GM18867 (cell line): ENCODE results near the gene LAPTM5.
"Not testable (repeated sequence)": the region's sequence is repeated elsewhere in the genome, so short reads cannot be mapped to it uniquely, and the experiment has no call there.

Experiments
- ATAC-seq: cut with Tn5 transposase; IDR thresholded peaks from one replicate; pipeline ENCODE4 v1.9.1; 2021; ENCODE audit warnings: mild to moderate bottlenecking, moderate library complexity; ENCODE audit not compliant: unreplicated experiment

The LAPTM5 gene

GRCh38 chr1:30757352-30758120 is at the start of gene LAPTM5:
Gene LAPTM5 (minus strand): TSS chr1:30757774. CDS start chr1:30757745, 29 bp downstream.
- no peak for ATAC-seq

DNA sequence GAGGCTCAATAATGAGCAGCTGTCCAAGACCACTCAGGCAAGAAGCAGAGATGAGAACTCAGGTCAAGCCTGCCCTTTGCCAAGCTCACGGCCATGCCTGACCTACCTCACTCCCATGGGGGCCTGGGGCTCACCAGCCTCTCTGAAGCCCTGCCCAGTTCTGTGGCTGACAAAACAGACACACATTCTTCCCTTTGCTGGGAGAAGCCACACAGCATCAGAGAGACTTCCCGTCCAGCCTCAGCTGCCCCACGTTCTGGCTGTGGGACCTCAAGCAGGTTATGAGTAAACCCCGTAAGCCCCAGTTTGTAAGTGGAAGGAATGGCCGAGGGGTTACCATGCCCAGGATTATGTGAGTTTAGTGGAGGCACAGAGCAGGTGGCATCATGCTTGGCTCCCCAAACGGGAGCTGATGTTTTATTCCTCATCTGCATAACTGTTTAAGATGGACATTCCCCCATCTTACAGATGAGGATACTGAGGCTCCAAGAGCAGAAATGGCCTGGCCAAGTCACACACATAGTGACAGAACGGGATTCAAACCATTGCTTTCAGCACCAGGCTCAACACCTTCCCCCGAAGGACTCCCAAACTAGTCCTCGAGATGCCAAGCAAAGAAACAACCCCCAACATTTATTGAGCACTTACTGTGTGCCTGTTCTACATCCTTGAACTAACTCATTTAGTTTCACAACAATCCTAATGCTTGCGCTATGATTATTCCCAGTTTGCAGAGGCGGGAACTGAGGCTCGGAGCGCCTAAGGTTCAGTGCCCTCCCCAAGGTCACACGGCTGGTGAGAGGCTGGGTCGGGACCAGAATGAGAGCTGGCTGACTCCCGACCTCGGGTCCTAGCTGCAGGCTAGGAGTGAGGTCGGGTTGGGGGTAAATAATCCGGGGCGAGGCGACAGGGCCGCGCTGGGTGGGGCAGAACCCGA is 49.1 kb upstream of the LAPTM5 start:
- no peak for ATAC-seq

DNA sequence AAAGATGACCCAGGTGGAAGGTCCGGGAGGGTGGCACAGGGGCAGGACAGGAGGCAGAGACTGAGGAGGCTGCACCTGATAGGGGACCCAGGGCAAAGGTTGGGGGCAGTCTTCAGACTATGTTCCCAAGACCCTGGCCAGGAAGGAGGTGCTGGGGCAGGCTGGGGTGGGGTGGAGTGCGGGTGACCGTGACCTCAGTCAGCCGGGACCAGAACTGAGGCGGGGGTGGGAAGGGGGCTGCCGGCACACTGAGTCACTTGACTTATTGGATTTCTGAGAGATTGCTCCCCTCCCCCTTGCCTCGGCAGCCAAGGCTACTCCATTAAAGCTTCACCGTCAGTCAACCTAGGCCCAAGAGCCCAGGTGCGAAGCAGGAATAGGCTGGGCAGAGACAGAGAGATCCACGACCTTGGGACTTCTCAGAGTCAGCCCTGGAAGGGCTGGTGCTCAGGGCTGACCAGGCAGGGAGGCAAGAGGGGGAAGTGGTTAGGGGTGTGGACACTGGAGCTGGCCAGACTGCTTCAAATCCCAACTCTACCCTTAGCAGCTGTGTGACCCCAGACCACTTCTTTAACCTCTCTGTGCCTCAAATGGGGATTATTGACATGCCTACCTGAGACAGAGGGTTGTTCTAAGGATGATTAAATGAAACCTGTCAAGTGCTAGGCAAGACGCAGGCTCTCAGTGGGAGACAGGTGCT is 47.9 kb upstream of the LAPTM5 start:
- no peak for ATAC-seq

- ATAC-seq: no peak
These were observed 47.2 kb upstream of the LAPTM5 start for GRCh38 chr1:30804822-30805221.

- ATAC-seq: no peak
These were observed 46.8 kb upstream of the LAPTM5 start for GRCh38 chr1:30804352-30804751.

DNA sequence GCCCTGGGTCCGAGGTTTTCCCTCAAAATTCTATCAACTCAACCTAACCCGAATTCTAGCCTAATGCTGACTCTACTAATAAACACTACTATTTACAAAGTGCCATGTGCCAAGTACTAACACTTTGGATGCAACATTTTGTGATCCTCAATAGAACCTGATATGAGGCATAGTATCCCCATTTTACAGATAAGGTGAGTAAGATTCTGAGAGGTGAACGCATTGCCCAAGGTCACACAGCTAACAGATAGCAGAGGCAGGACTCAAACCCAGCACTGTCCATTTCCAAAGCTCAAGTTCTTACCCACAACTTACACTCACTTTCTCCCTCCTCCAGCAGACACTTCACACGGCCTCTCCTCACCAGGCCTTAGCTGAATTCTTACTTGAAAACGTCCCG is 46.0 kb upstream of the LAPTM5 start:
- ATAC-seq: no peak

- no peak for ATAC-seq
These were observed 44.2 kb upstream of the LAPTM5 start for GRCh38 chr1:30801771-30802198.

DNA sequence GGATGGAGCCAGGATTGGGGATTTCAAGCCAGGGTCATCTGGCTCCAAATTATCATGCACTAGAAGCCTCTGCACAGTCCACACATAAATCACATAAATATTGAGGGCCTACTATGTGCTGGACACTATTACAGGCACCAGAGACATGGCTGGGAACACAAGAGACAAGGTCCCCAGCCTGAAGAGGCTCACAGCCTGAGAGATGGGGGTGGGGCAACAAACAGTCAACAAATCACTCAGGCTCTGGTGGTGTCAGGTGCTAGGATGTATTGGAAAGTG is 41.6 kb upstream of the LAPTM5 start:
- ATAC-seq: no peak

- no peak for ATAC-seq
These were observed 41.0 kb upstream of the LAPTM5 start for GRCh38 chr1:30798389-30799232.

GRCh38 chr1:30795026-30795425 is 37.5 kb upstream of the LAPTM5 start:
- ATAC-seq: no peak

GRCh38 chr1:30794260-30794659 is 36.7 kb upstream of the LAPTM5 start:
- ATAC-seq: no peak

DNA sequence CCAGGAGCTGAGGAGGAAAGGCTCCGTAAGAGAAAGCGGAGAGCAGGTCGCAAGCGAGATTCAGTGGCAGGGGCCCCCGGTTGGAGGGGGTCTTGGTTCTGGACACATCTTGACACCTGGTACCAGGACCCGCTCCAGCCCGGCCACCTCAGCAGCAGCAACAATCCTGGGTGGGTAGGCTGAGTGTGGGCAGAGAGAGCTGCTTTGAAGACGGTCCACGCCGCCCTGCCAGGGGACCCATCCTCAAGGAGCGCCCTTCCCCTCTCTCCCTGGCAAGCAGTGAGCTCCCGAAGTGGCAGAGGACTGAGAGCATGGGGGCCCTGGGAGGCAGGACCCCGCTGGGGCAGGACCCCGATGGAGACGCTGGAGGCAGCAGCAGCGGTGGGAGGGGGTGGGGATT is 35.6 kb upstream of the LAPTM5 start:
- ATAC-seq: no peak

- ATAC-seq: no peak
These were observed 34.3 kb upstream of the LAPTM5 start for GRCh38 chr1:30791868-30792267.

- ATAC-seq: no peak
These were observed 33.5 kb upstream of the LAPTM5 start for GRCh38 chr1:30790850-30791778.

DNA sequence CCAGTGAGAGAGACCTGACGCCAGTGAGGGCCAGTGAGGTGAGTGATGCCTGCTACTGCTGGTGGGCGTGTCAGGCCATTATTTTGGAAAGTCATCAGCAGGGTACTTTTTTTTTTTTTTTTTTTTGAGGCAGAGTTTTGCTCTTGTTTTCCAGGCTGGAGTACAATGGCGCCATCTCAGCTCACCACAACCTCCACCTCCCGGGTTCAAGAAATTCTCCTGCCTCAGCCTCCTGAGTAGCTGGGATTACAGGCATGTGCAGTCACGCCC is 32.6 kb upstream of the LAPTM5 start:
- not testable (repeated sequence) for ATAC-seq

GRCh38 chr1:30789388-30790255 is 32.0 kb upstream of the LAPTM5 start:
- ATAC-seq: no peak

DNA sequence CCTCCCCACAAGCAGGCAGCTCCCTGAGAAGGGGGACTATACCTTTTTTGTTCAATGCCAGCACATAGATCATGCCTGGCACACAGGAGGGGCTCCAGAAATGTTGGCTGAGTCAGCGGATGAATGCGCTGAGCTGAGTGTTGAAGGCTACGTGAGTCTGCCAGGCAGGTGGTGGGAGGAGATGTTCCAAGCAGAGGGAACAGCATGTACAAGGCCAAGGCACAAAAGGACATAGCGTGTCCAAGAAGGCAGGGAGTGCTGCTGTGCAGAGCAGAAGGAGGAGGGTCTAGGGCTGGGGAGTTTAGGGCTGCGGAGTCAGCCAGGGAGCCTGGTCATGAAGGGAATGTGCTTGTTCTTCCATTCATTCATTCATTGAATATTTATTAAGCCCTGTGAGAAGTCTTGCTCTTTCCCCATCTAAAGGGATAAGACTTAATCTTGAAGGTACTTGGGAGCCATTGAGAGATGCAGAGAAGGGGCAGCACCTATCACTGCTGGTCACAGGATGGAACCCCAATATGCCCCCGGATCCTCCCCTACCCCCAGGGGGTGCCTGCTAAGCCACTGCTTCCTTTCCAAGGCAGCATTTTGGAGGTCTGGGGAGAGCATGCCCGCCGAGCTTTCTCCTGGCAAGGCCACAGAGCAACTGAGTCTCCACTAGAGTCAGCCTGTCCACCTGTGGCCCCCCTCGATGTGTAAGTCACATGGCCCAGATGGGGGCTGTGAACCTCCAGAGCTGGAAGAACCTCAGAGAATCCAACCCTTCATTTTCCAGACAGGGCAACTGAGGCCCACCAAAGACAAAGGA is 31.2 kb upstream of the LAPTM5 start:
- ATAC-seq: no peak

- no peak for ATAC-seq
These were observed 30.4 kb upstream of the LAPTM5 start for GRCh38 chr1:30787856-30788495.
